CD4-positive, alpha-beta T cell treated with Interleukin-6 at 100 ng/mL for 8 hours (primary cell): ENCODE data around the gene ZKSCAN1.
"Not testable (repeated sequence)": the region's sequence is repeated elsewhere in the genome, so short reads cannot be mapped to it uniquely, and the experiment has no call there.

ENCODE experiments used
- DNase-seq: peaks from one replicate; pipeline ENCODE4 v3.0.0-alpha.2; 2020; ENCODE audit warnings: mixed read lengths, low spot score

ZKSCAN1 gene

GRCh38 chr7:100003711-100004661, 11.4 kb upstream of the ZKSCAN1 start:
- no peak for DNase-seq

GRCh38 chr7:100007887-100008286, 7.5 kb upstream of the ZKSCAN1 start:
- DNase-seq, result no peak

- no peak for DNase-seq
Measured at GRCh38 chr7:100008525-100008924, 6.9 kb upstream of the ZKSCAN1 start.

- DNase-seq, result not testable (repeated sequence)
Measured at GRCh38 chr7:100009952-100010351, 5.4 kb upstream of the ZKSCAN1 start.

GRCh38 chr7:100010901-100011300, 4.5 kb upstream of the ZKSCAN1 start:
- DNase-seq, result no peak

- DNase-seq, result no peak
Measured at GRCh38 chr7:100011516-100011915, 3.9 kb upstream of the ZKSCAN1 start.

GRCh38 chr7:100012385-100013327, 2.7 kb upstream of the ZKSCAN1 start:
- DNase-seq, result not testable (repeated sequence)

- DNase-seq, result peak; percentile 14
Measured at GRCh38 chr7:100013328-100013676, 2.1 kb upstream of the ZKSCAN1 start.

GRCh38 chr7:100016215-100016901, 962 bp downstream of the ZKSCAN1 start:
- DNase-seq, result no peak

- no peak for DNase-seq
Measured at GRCh38 chr7:100017300-100017699, 1.9 kb downstream of the ZKSCAN1 start.

- no peak for DNase-seq
Measured at GRCh38 chr7:100017875-100018274, 2.5 kb downstream of the ZKSCAN1 start.

GRCh38 chr7:100019908-100020307, 4.5 kb downstream of the ZKSCAN1 start:
- DNase-seq, result no peak

- DNase-seq, result no peak
Measured at GRCh38 chr7:100021297-100021696, 5.9 kb downstream of the ZKSCAN1 start.

GRCh38 chr7:100022621-100023020, 7.2 kb downstream of the ZKSCAN1 start:
- DNase-seq, result no peak

- no peak for DNase-seq
Measured at GRCh38 chr7:100023526-100023925, 8.1 kb downstream of the ZKSCAN1 start.

GRCh38 chr7:100024020-100024619, 8.7 kb downstream of the ZKSCAN1 start:
- no peak for DNase-seq

GRCh38 chr7:100027197-100027596, 11.8 kb downstream of the ZKSCAN1 start:
- no peak for DNase-seq

GRCh38 chr7:100029596-100029995, 14.2 kb downstream of the ZKSCAN1 start:
- no peak for DNase-seq

GRCh38 chr7:100033526-100033925, 18.1 kb downstream of the ZKSCAN1 start:
- no peak for DNase-seq

GRCh38 chr7:100034871-100035510, 19.6 kb downstream of the ZKSCAN1 start:
- DNase-seq, result no peak

GRCh38 chr7:100035876-100036275, 20.5 kb downstream of the ZKSCAN1 start:
- no peak for DNase-seq
